HepG2 (cell line): Measurements from ENCODE around the gene GRID1. TPM values are rescaled to one million over a fixed set of nuclear protein-coding genes. Genes with fewer than 3 reads are reported as not detected.
A peak's percentile ranks its signal among the peaks of the same experiment; 100 is the strongest.

Experiments
- ATAC-seq: fragments of 200-7000 bp; cut with Tn5 transposase; 3 replicates; pipeline ENCODE4 v1.9.1; 2020; ENCODE audit warnings: mild to moderate bottlenecking, moderate library complexity
- BruUV-seq: library from RNA; stranded (reverse); fragments of 400-500 nt; replicated peaks from 2 replicates; lab custom pipeline; 2021; lab: Mats Ljungman, UMichigan
- CTCF ChIA-PET: fragments of 300-600 bp; formaldehyde crosslinking; extraction: SDS; loops from one replicate; lab custom pipeline; 2021; ENCODE audit warnings: low total read pairs, inconsistent platforms, low intra/inter-chr PET ratio; lab: Yijun Ruan, JAX
- POLR2A ChIA-PET: fragments of 350-600 bp; sonication (Branson Sonifier 250); formaldehyde crosslinking; loops from one replicate; lab custom pipeline; 2020; ENCODE audit warnings: antibody characterized with exemption, inconsistent platforms; lab: Yijun Ruan, JAX
- DNase-seq: peaks from one replicate; pipeline ENCODE4 v3.0.0-alpha.2; 2015; ENCODE audit warnings: low spot score
- FAIRE-seq: peaks from 3 replicates; lab custom pipeline; 2011; peaks lifted over from hg19 to GRCh38; lab: Jason Lieb, UNC
- H2AFZ ChIP-seq: one replicate; pipeline ENCODE4 v1.6.1; 2011; ENCODE audit warnings: low read length, inconsistent platforms
- H3K27ac ChIP-seq: fragments of 300-600 bp; 3 replicates; pipeline ENCODE4 v1.8.0; 2011; ENCODE audit warnings: mixed run types, mild to moderate bottlenecking, mixed read lengths, low read length, inconsistent platforms; ENCODE audit not compliant: insufficient read depth; ENCODE audit errors: extremely low read length
- H3K27me3 ChIP-seq, 2 experiments: fragments of 200-600 bp in 1 of 2; 2 replicates in 1 of 2; 3 replicates in 1 of 2; pipeline versions ENCODE4 v1.6.0 to v1.8.0; 2011; ENCODE audit warnings: low read length in 2 of 2, mild to moderate bottlenecking in 2 of 2, moderate library complexity in 2 of 2, inconsistent platforms in 1 of 2; ENCODE audit not compliant: insufficient read depth in 2 of 2, control insufficient read depth in 1 of 2
- H3K36me3 ChIP-seq, 2 experiments: fragments of 200-600 bp in 1 of 2; replicated peaks in 1 of 2; 2 replicates in 1 of 2; 3 replicates in 1 of 2; pipeline versions ENCODE4 v1.5.1 to v1.8.0; 2011; ENCODE audit warnings: low read length in 2 of 2, inconsistent platforms in 1 of 2; ENCODE audit not compliant: insufficient read depth in 2 of 2, control insufficient read depth in 1 of 2
- H3K4me1 ChIP-seq: 2 replicates; pipeline ENCODE4 v1.5.1; 2012; ENCODE audit warnings: low read length, inconsistent platforms; ENCODE audit not compliant: insufficient read depth
- H3K4me2 ChIP-seq: 2 replicates; pipeline ENCODE4 v1.6.0; 2011; ENCODE audit warnings: low read depth, low read length, inconsistent platforms
- H3K4me3 ChIP-seq, 3 experiments: fragments of 200-600 bp in 1 of 3; sonication (generic), shearing (Covaris generic) in 1 of 3; replicated peaks in 1 of 3; 2 replicates each; pipeline ENCODE4 v1.5.1; 2011 to 2016; ENCODE audit warnings: low read length in 3 of 3, inconsistent platforms in 2 of 3, low read depth in 2 of 3, mild to moderate bottlenecking in 2 of 3, control low read depth in 1 of 3, mixed read lengths in 1 of 3; ENCODE audit not compliant: insufficient read depth in 1 of 3
- H3K79me2 ChIP-seq: one replicate; pipeline ENCODE4 v1.6.1; 2011; ENCODE audit warnings: low read length, inconsistent platforms; ENCODE audit not compliant: insufficient read depth
- H3K9ac ChIP-seq: 2 replicates; pipeline ENCODE4 v1.6.0; 2011; ENCODE audit warnings: mild to moderate bottlenecking, low read depth, low read length, inconsistent platforms; ENCODE audit not compliant: insufficient read depth
- H3K9me3 ChIP-seq: 2 replicates; pipeline ENCODE4 v1.5.1; 2012; ENCODE audit warnings: mild to moderate bottlenecking, low read length
- H4K20me1 ChIP-seq: 2 replicates; pipeline ENCODE4 v1.6.0; 2011; ENCODE audit warnings: inconsistent platforms, mild to moderate bottlenecking, low read length, moderate library complexity; ENCODE audit not compliant: insufficient read depth
- HNRNPLL ChIP-seq: fragments of 200-400 bp; formaldehyde crosslinking; IDR thresholded peaks from 2 replicates; pipeline ENCODE4 v1.6.1; 2017; ENCODE audit warnings: mild to moderate bottlenecking, low read depth, low read length; ENCODE audit not compliant: poor library complexity, severe bottlenecking
- JDP2 ChIP-seq: sonication (generic); formaldehyde crosslinking; IDR thresholded peaks from 2 replicates; pipeline ENCODE4 v1.8.1; 2022; ENCODE audit warnings: missing genetic modification reagents, borderline replicate concordance
- JUND ChIP-seq: sonication (generic); formaldehyde crosslinking; IDR thresholded peaks from 2 replicates; pipeline ENCODE4 v1.8.0; 2022; ENCODE audit warnings: mild to moderate bottlenecking, missing genetic modification reagents
- NONO ChIP-seq, 2 experiments: fragments of 450-650 bp in 1 of 2; sonication (generic) in 1 of 2; formaldehyde crosslinking in 1 of 2; IDR thresholded peaks in 1 of 2; conservative IDR thresholded peaks in 1 of 2; 2 replicates each; pipeline versions ENCODE4 v1.6.1 to v1.8.0; 2017 to 2022; ENCODE audit warnings: mild to moderate bottlenecking in 1 of 2, missing genetic modification reagents in 1 of 2, moderate library complexity in 1 of 2
- PRPF4 ChIP-seq: fragments of 200-400 bp; formaldehyde crosslinking; IDR thresholded peaks from 2 replicates; pipeline ENCODE4 v1.6.1; 2016; ENCODE audit warnings: low read length, low read depth; ENCODE audit not compliant: poor library complexity, severe bottlenecking
- REXO4 ChIP-seq: sonication (generic); formaldehyde crosslinking; IDR thresholded peaks from 2 replicates; pipeline ENCODE4 v1.8.0; 2022; ENCODE audit warnings: missing genetic modification reagents, mild to moderate bottlenecking, borderline replicate concordance
- SMC3 ChIP-seq: IDR thresholded peaks from 2 replicates; pipeline ENCODE4 v1.6.1; 2011; ENCODE audit warnings: low read length, improper control_type of control experiment
- XBP1 ChIP-seq: sonication (generic); formaldehyde crosslinking; IDR thresholded peaks from 2 replicates; pipeline ENCODE4 v1.5.0; 2020; ENCODE audit warnings: missing genetic modification reagents
- ZNF251 ChIP-seq: sonication (generic); formaldehyde crosslinking; IDR thresholded peaks from 2 replicates; pipeline ENCODE4 v1.9.0; 2021; ENCODE audit warnings: mild to moderate bottlenecking, missing genetic modification reagents
- ZNF577 ChIP-seq: sonication (generic); formaldehyde crosslinking; IDR thresholded peaks from 2 replicates; pipeline ENCODE4 v1.4.0; 2020; ENCODE audit warnings: mild to moderate bottlenecking, low read depth, missing genetic modification reagents, borderline replicate concordance
- WGBS: methylation state at CpG from one replicate; pipeline ENCODE4 v1.1.6; 2017; ENCODE audit warnings: low lambda C conversion rate; 5-methylcytosine and 5-hydroxymethylcytosine counted together
- in situ Hi-C: cut with HindIII; loops from 2 replicates; pipeline ENCODE4 v1.10.0; 2017; ENCODE audit warnings: low pct_unique_long_range_greater_than_20kb; ENCODE audit not compliant: extremely low pct_ligation_motif_present
- intact Hi-C: fragments of 100-400 bp; cut with micrococcal nuclease; formaldehyde crosslinking; loops from one replicate; pipeline ENCODE4 v1.10.0; 2022; ENCODE audit not compliant: unreplicated experiment
- polyA plus RNA-seq, 8 experiments: library from polyadenylated mRNA; depleted of rRNA in 3 of 8; stranded (reverse) in 7 of 8; unstranded in 1 of 8; fragments of >200 nt; fragmentation: Illumina TruSeq in 4 of 8; extraction: Trizol in 4 of 8; gene quantifications; 2 replicates each; pipeline versions ENCODE4 v1.2.1 to v1.2.3, GENCODE V29; 2011 to 2016; ENCODE audit warnings: low read depth in 4 of 8, missing spikeins in 1 of 8, mixed read lengths in 1 of 8; ENCODE audit not compliant: insufficient read depth in 1 of 8
- total RNA-seq, 5 experiments: library from RNA; depleted of rRNA; stranded (reverse); fragments of >200 nt; fragmentation: Illumina TruSeq; extraction: Trizol; gene quantifications; 2 replicates each; pipeline ENCODE4 v1.2.3, GENCODE V29; 2016; ENCODE audit warnings: low read depth in 1 of 5

The GRID1 gene
- total and polyA plus RNA-seq, 2 of the 13 experiments (the other 11 are each of a cell fraction or from before 2014, with no cell fraction given): 0.05 TPM; not detected in 1

DNA sequence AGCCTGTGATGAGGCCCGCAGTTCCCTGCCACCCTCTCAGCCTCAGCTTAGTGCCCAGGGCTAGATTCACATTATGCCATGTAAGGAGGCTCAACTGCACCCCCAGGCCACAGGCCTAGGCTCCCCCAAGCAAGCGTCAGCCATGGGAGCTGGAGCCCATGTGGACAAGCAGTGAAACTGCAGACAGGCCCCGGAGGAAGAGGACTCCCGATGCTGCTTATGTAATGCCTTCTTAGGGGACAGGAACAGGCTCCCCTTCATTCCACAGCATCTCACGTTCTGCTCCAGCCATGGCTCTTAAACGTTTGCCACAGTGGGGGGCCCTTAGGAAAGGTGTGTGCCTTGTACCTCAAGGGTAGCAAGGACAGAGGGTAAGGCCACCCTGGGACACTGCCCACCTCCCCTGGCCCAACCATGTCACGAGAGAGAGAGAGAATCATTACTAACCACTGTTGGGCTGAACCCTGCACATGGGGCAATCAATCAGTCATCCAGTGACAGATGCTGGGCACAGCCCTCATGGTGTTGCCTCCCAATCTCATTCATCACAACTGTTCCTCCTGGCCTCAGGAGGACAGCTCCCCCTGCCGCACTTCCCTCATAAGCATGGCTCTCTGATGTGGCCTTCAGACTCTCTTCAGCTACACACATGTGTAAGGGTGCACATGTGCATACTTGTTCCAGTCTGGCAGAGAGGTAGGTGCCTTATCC, 263.0 kb downstream of the GRID1 start:
- Histone ChIP-seq H3K4me3 (no peak overlapping the region), H2AFZ (no peak overlapping the region), H3K9ac (no peak overlapping the region), H3K4me1 (no peaks in the 10 kb centered on the region), H3K79me2 (no peaks in the 10 kb centered on the region)
- CTCF ChIA-PET: no interaction called here
- no peak for DNase-seq
- intact Hi-C loops: no loop called here
- TF ChIP-seq SMC3 (no peak), NONO (IDR thresholded peaks at IDR 0.05) (no peak), NONO (CRISPR knock-in tag; conservative IDR thresholded peaks at IDR 0.05) (no peak), XBP1 (CRISPR knock-in tag) (no peak), ZNF251 (CRISPR knock-in tag) (no peak), REXO4 (CRISPR knock-in tag) (no peak)
- TF ChIP-seq, all 625 proteins: peak for 0
- POLR2A ChIA-PET: no interaction called here
- FAIRE-seq (no peak), ATAC-seq (peak; percentile 60)
- BruUV-seq: no TSS peak
- Histone ChIP-seq H3K4me2 (no peak overlapping the region), H3K27me3 (no peaks in the 10 kb centered on the region), H3K36me3 (no peaks in the 10 kb centered on the region), H4K20me1 (no peaks in the 10 kb centered on the region), H3K27ac (no peak overlapping the region), H3K9me3 (no peaks in the 10 kb centered on the region)
- in situ Hi-C loops: no loop called here
- WGBS: 6% methylated on average over 6 of the region's 8 CpGs

- no peak for ATAC-seq
- H3K4me2 ChIP-seq: no peak overlapping the region
- no peak for DNase-seq
- no TSS peak for BruUV-seq
- no peak overlapping the region for H3K27ac ChIP-seq
- H3K27me3 ChIP-seq: no peaks in the 10 kb centered on the region
- H3K4me1 ChIP-seq: no peaks in the 10 kb centered on the region
- H3K4me3 ChIP-seq: no peak overlapping the region
- no peaks in the 10 kb centered on the region for H4K20me1 ChIP-seq
- POLR2A ChIA-PET: no interaction called here
- in situ Hi-C loops (no loop called here), intact Hi-C loops (loop anchor here (1.0 kb wide), 1 partner anchor 15 kb away; no protein-coding TSS in a partner anchor)
- H3K9ac ChIP-seq: no peak overlapping the region
- H3K79me2 ChIP-seq: no peaks in the 10 kb centered on the region
- TF ChIP-seq JDP2 (CRISPR knock-in tag): no peak
- no peak for TF ChIP-seq JUND (CRISPR knock-in tag)
- no peak for TF ChIP-seq PRPF4
- TF ChIP-seq ZNF577 (CRISPR knock-in tag): no peak
- TF ChIP-seq HNRNPLL: no peak
- FAIRE-seq: no peak
- H3K36me3 ChIP-seq: no peaks in the 10 kb centered on the region
- no peak overlapping the region for H2AFZ ChIP-seq
- CTCF ChIA-PET: no interaction called here
- H3K9me3 ChIP-seq: no peaks in the 10 kb centered on the region
- no CpG with 5 or more reads among the region's 5 CpGs for WGBS
Observed at GRCh38 chr10:86102451-86102850, 264.1 kb downstream of the GRID1 start.
